Right cardiac atrium (tissue), 5 donors: Measurements from ENCODE around the gene NRSN2. TPM values are rescaled to one million over a fixed set of nuclear protein-coding genes. Genes with fewer than 3 reads are reported as not detected.

Experiments used
- ATAC-seq, 2 donors: fragments of 200-7000 bp; cut with Tn5 transposase; one replicate each; pipeline versions ENCODE4 v1.8.0 to v1.9.1; 2020; ENCODE audit warnings: moderate library complexity in 2 of 2, mild to moderate bottlenecking in 1 of 2
- DNase-seq, 3 donors: peaks; one replicate each; pipeline ENCODE4 v3.0.0-alpha.2; 2020
- H3K27ac ChIP-seq: one replicate; pipeline ENCODE4 v1.5.1; 2013; ENCODE audit warnings: mild to moderate bottlenecking, low read length, control low read depth, moderate library complexity
- H3K27me3 ChIP-seq: one replicate; pipeline ENCODE4 v1.6.1; 2013; ENCODE audit not compliant: control insufficient read depth, insufficient read depth
- H3K4me1 ChIP-seq: one replicate; pipeline ENCODE4 v1.6.1; 2013; ENCODE audit warnings: low read length; ENCODE audit not compliant: control insufficient read depth, insufficient read depth
- H3K4me3 ChIP-seq: one replicate; pipeline ENCODE4 v1.5.1; 2013; ENCODE audit warnings: low read length, control low read depth
- H3K9me3 ChIP-seq: one replicate; pipeline ENCODE4 v1.6.1; 2013; ENCODE audit warnings: low read length; ENCODE audit not compliant: control insufficient read depth
- WGBS: extraction: QIAGEN DNeasy Blood & Tissue Kit; methylation state at CpG from one replicate; pipeline ENCODE4 v1.1.7; 2013; 5-methylcytosine and 5-hydroxymethylcytosine counted together
- intact Hi-C, 4 donors: fragments of 100-400 bp; cut with DNase I; formaldehyde crosslinking; loops; one replicate each; pipeline versions ENCODE4 v1.11.0 to v1.14.0; 2022 to 2023
- long read RNA-seq, 4 donors: library from polyadenylated mRNA; unstranded; transcript quantifications; one replicate each; pipeline ENCODE4 v2.0.0, GENCODE V29; 2020 to 2021
- polyA plus RNA-seq: library from polyadenylated mRNA; stranded (reverse); fragments of 200-250 nt; gene quantifications from one replicate; pipeline ENCODE4 v1.2.3, GENCODE V29; 2013
- total RNA-seq, 4 donors: library from RNA; stranded (reverse); fragmentation: NEBNext Ultra II Directional; extraction: Animal tissue kit (Norgen Biotek cat#: 25700); gene quantifications; one replicate each; pipeline ENCODE4 v1.2.1, GENCODE V29; 2021
- donor health status: healthy with polysubstance abuse.
- donor health status: DM: no; HTN: yes; CAD: no.
- donor health status: DM: no; HTN: no; CAD: no.
- donor health status: DM: no; HTN: yes; CAD: no; lungs with severe emphysema.
- donor health status: DM: yes; HTN: yes; CAD: no.

NRSN2 gene, protein sequence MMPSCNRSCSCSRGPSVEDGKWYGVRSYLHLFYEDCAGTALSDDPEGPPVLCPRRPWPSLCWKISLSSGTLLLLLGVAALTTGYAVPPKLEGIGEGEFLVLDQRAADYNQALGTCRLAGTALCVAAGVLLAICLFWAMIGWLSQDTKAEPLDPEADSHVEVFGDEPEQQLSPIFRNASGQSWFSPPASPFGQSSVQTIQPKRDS
- total RNA-seq (10 to 100 TPM; 24.5 to 30.9 (median 24.8) TPM), polyA plus RNA-seq (26.6 TPM)
- long read RNA-seq, donor 1, transcript NRSN2-204 (3 exons, 846 nt), result minor isoform, 9 of 48 reads
- long read RNA-seq, donor 1, transcript NRSN2-202 (4 exons, 2,088 nt), result major isoform, 27 of 48 reads
- long read RNA-seq, donor 1, partial matches to known transcripts, result 3 of 48 reads
- long read RNA-seq, donor 1, other reads (novel, unspliced or antisense), result 7 of 48 reads
- long read RNA-seq, donor 2, transcript NRSN2-202 (4 exons, 2,088 nt), result major isoform, 16 of 24 reads
- long read RNA-seq, donor 2, partial matches to known transcripts, result 1 of 24 reads
- long read RNA-seq, donor 2, other reads (novel, unspliced or antisense), result 4 of 24 reads
- long read RNA-seq, donor 3, transcript NRSN2-204 (3 exons, 846 nt), result minor isoform, 13 of 59 reads
- long read RNA-seq, donor 3, transcript NRSN2-202 (4 exons, 2,088 nt), result major isoform, 16 of 59 reads
- long read RNA-seq, donor 3, partial matches to known transcripts, result 23 of 59 reads
- long read RNA-seq, donor 3, other reads (novel, unspliced or antisense), result 5 of 59 reads
- long read RNA-seq, donor 4, transcript NRSN2-202 (4 exons, 2,088 nt), result major isoform, 26 of 43 reads
- long read RNA-seq, donor 4, partial matches to known transcripts, result 6 of 43 reads
- long read RNA-seq, donor 4, other reads (novel, unspliced or antisense), result 9 of 43 reads

DNA sequence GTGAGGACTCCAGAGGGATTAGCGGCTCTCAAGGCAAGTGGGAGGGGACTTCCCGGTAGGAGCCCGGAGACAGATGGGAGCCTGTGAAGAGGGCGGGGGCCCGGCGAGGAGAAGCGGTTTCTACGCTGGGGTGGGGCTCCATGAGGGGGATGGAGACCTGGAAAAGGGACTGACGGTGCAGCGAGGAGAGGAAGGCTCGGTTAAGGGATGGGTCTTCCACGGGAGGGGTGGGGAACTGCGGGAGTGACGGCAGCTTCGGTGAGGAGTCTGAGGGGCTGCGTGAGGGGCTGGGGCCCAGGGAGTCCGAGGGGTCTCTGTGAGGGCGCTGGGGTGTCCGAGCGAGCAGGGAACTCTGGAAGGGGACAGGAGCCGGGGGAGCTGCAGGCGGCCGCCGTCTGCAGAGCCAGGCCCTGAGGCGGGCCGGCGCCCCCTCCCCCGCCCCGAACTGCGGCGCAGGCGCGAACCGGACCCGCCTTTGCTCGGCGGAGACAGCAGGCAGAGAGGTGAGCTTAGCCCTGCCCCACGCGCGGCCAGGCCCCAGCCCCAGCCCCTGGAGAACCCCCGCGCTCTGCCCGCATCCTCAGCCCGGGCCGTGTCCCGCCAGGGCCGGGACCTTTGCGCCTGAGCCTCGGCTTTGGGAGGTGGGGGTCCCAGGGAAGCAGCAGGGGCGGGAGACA lies at the start of gene NRSN2:
NRSN2 (plus strand) TSS at position 472 of the 677 bp plus-strand sequence. CDS start 2,533 bp downstream, outside the sequence.
- intact Hi-C loops, result no loop called here
- ATAC-seq (peak; percentile 80), DNase-seq (peak; percentile 79 to 87 (median 87))
- peaks cover 5% of the 10 kb centered on the region for H3K4me1 ChIP-seq
- H3K9me3 ChIP-seq, result no peaks in the 10 kb centered on the region
- H3K27me3 ChIP-seq, result no peaks in the 10 kb centered on the region
- peak within 1 kb of the TSS; percentile 80 for H3K27ac ChIP-seq
- WGBS, result 2% methylated on average over 50 of the region's 50 CpGs
- H3K4me3 ChIP-seq, result peak within 1 kb of the TSS; percentile 62

DNA sequence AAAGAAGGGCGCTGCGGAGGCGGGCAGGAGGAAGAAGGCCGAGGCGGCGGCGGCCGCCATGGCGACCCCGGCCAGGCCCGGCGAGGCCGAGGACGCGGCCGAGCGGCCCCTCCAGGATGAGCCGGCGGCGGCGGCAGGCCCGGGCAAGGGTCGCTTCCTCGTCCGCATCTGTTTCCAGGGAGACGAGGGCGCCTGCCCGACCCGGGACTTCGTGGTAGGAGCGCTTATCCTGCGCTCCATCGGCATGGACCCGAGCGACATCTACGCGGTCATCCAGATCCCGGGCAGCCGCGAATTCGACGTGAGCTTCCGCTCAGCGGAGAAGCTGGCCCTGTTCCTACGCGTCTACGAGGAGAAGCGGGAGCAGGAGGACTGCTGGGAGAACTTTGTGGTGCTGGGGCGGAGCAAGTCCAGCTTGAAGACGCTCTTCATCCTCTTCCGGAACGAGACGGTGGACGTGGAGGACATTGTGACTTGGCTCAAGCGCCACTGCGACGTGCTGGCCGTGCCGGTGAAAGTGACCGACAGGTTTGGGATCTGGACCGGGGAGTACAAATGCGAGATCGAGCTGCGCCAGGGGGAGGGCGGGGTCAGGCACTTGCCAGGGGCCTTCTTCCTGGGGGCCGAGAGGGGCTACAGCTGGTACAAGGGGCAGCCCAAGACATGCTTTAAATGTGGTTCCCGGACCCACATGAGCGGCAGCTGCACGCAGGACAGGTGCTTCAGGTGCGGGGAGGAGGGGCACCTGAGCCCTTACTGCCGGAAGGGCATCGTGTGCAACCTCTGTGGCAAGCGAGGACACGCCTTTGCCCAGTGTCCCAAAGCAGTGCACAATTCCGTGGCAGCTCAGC lies 48.8 kb upstream of the NRSN2 start:
- ATAC-seq, result peak; percentile 64 to 67
- intact Hi-C loops, result no loop called here
- Histone ChIP-seq H3K27ac (peak overlapping the region; percentile 85), H3K4me1 (peaks cover 14% of the 10 kb centered on the region), H3K4me3 (peak overlapping the region; percentile 83), H3K27me3 (no peaks in the 10 kb centered on the region), H3K9me3 (no peaks in the 10 kb centered on the region)
- WGBS, result under 1% methylated on average over 75 of the region's 75 CpGs
- peak; percentile 78 to 89 (median 89) for DNase-seq

DNA sequence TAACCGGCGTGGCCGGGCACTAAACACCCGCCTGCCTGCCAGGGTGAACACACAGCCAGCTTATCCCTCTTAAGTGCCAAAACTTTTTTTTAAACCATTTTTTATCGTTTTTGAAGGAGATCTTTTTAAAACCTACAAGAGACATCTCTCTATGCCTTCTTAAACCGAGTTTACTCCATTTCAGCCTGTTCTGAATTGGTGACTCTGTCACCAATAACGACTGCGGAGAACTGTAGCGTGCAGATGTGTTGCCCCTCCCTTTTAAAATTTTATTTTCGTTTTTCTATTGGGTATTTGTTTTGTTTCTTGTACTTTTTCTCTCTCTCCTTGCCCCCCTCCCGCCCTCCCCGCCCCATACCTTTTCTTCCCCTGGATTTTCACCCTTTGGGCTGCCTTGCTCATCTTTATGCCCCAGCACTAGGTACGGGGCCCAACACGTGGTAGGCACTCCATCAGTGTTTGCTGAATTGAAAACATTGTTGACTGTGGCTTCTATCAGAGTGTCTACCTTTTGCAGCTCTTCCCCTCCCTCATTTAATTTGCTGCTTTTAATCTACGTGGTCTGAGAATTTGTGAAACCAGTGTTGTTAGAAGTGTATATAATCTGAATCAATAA lies 48.0 kb upstream of the NRSN2 start:
- Histone ChIP-seq H3K4me3 (peak overlapping the region; percentile 83), H3K9me3 (no peaks in the 10 kb centered on the region), H3K27me3 (no peaks in the 10 kb centered on the region), H3K27ac (peak overlapping the region; percentile 85), H3K4me1 (peaks cover 14% of the 10 kb centered on the region)
- WGBS, result 7% methylated on average over 15 of the region's 15 CpGs
- DNase-seq (no peak), ATAC-seq (no peak)
- intact Hi-C loops, result no loop called here

DNA sequence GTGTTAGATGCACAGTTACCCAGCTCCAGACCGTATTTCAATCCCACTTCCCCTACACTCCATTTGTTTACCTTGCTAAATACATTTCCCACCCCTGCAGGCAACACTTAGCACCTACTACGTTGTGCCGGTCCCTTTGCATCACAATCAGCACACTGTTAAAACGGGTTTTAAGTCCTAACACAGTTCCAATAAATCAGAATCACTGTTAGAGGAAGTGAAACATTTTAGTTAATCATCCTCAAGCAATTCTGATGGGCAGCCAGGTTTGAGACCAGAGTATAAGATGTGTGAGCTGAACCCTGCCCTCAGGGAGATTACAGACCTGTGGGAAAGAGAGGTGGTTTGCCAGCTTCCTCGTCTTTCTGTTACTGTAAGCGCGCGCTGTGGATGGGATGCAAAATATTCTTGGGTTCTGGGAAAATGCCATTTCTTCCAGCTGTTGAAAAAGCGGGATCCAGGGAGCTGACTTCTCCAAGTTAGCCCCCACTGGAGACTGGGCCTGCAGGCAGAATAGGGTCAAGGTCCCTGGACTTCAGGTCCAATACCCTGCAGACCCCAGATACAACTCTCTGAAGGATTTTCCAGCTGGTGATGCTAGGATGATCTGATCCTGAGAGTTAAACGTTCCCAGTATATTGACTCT lies 46.4 kb upstream of the NRSN2 start:
- ATAC-seq (no peak), DNase-seq (no peak)
- Histone ChIP-seq H3K4me3 (peak overlapping the region; percentile 25), H3K9me3 (no peaks in the 10 kb centered on the region), H3K27ac (no peak overlapping the region), H3K4me1 (peaks cover 14% of the 10 kb centered on the region), H3K27me3 (no peaks in the 10 kb centered on the region)
- 25% methylated on average over 10 of the region's 10 CpGs for WGBS
- intact Hi-C loops, result no loop called here

DNA sequence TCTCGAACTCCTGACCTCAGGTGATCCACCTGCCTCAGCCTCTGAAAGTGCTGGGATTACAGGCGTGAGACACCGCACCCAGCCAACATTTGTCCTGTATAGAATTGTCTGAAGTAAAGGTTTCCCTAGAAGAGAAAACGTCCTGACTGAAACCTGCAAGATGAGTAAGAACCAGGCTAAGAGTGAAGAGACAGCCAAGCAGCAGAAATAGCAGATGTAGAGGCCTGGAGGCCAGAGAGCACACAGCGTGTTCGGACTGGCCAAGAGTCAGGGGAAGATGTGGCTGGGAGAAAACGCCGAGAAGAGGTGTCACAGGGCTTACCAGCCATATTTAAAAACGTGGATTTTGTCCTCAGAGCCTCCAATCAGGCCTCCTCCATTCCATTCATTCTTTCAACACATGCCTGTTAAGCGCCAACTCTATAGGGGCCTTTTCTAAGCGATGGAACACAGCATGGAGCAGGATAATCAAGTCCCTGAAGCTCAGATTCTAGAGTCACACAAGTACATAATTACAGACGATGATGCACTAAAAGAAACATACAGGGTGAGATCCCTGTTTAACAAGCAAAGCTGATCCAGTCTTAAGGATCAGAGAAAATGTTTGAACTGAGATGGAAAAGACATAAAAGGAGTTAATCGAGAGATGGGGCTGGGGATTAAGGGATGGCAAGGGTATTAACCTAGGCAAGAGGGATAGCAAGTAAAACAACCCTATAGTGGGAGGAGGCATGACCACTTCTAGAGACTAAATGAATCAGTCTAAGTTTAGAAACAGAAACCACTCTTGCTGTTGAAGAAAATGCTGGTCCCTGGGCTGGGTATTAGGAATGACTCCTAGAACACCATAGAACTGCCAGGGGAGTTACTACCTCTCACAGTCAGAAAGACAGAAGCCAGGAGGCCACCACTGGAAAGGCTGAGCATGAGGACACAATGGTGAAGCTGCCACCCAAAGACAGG lies 44.7 kb upstream of the NRSN2 start:
- Histone ChIP-seq H3K4me3 (no peak overlapping the region), H3K27me3 (no peaks in the 10 kb centered on the region), H3K27ac (no peak overlapping the region), H3K9me3 (no peaks in the 10 kb centered on the region), H3K4me1 (peaks cover 14% of the 10 kb centered on the region)
- WGBS, result 69% methylated on average over 13 of the region's 13 CpGs
- intact Hi-C loops, result no loop called here
- ATAC-seq (no peak), DNase-seq (no peak)

DNA sequence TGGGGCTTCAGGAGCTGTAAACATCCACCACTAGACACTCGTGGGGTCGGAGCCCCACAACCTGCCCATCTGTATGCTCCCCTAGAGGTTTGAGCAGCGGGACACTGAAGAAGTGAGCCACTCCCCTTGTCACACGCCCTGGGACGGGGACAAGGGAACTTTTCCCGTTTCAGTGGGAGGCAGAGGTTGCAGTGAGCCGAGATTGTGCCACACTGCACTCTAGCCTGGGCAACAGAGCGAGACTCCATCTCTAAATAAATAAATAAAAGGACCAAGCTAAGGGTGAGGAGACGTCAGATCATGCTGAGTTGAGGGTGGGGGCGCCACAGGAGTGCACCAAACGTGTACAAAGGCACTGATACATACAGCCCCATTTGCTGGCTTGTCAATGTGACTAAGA lies 41.2 kb upstream of the NRSN2 start:
- DNase-seq, result no peak
- Histone ChIP-seq H3K4me3 (no peak overlapping the region), H3K27me3 (no peaks in the 10 kb centered on the region), H3K27ac (no peak overlapping the region), H3K4me1 (peaks cover 6% of the 10 kb centered on the region), H3K9me3 (no peaks in the 10 kb centered on the region)
- 68% methylated on average over 11 of the region's 11 CpGs for WGBS
- no peak for ATAC-seq
- intact Hi-C loops, result no loop called here

DNA sequence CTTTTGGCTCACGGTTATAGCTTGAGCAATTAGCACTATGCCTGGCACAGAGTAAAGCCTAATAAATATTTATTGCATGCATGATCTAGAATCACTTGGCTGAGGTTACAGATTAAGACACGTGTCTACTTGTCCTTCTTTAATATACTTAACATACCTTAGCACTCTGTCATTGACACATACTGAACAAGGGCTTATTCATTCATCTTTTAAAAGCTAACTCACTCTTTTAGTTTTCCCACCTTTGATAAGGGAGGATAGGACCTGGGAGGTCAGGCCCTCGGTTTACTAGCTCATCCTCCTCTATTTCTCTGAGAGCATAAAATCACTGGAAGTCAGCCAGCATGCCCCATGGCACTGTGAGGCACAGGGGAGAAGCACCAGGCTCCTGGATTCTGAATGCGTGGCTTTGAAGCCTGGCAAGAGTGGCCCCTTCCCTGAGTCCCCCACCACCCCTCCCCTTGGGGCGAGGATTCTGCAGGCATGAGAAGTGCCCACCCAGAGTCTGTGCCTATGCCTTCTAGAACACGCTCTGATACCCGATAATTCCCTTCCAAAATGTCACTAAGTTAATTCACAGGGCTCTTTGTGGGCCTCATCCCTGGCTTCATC lies 38.4 kb upstream of the NRSN2 start:
- no peak overlapping the region for H3K4me3 ChIP-seq
- DNase-seq, result peak in 1 of 3 donors; percentile 55
- ATAC-seq, result no peak
- H3K27ac ChIP-seq, result no peak overlapping the region
- no peaks in the 10 kb centered on the region for H3K4me1 ChIP-seq
- no peaks in the 10 kb centered on the region for H3K27me3 ChIP-seq
- intact Hi-C loops, result no loop called here
- 62% methylated on average over 7 of the region's 7 CpGs for WGBS
- no peaks in the 10 kb centered on the region for H3K9me3 ChIP-seq

DNA sequence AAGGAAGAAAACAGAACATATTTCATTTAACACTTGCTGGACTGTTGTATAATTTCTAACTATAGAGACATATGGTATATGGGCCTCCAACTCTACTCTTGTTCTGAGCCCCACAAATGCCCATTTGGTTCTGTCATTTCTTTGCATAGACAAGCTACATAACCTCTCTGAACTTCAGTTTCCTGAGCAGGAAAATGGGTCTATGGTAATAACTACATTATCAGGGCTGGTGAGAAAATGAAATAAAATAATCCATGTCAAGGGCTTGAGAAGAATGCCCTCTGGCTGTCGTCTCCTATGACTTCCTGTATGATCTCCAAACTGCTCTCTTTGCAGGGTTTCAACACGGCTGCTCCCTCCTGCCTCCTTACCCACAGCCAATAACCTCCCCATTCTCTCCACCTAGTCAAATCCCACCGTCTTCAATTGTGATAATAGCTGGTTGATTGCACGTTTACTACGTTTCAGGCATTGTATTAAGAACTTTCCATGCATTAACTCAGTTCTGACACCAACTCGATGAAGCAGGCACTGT lies 37.5 kb upstream of the NRSN2 start:
- peak overlapping the region; percentile 93 for H3K27ac ChIP-seq
- H3K4me1 ChIP-seq, result no peaks in the 10 kb centered on the region
- 4% methylated on average over 6 of the region's 6 CpGs for WGBS
- no peak for DNase-seq
- no peaks in the 10 kb centered on the region for H3K27me3 ChIP-seq
- intact Hi-C loops, result no loop called here
- H3K4me3 ChIP-seq, result peak overlapping the region; percentile 78
- H3K9me3 ChIP-seq, result no peaks in the 10 kb centered on the region
- ATAC-seq, result peak; percentile 20 to 22
